LoVo (cell line): ENCODE measurements around the gene NUP153.

Experiments
- DNase-seq: peaks from one replicate; pipeline ENCODE4 v3.0.0-alpha.2; 2016; ENCODE audit warnings: low spot score

NUP153 gene

DNA sequence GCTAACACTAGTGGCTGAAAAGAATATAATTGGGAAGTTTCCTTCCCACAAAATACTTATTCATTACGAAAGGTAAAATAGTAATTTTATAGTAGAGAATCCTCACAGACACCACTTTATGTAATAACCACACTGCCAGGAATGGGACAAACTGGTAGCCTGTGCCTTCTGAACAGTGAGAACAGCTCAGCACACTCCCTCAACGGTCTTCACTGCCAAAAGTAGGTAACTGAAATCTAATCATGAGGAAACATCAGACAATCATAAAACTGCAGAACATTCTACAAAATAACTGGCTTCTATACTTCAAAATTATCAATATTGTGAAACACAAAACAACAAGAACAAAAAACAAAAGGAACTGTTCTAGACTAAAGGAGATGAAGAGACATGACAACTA is 44.1 kb downstream of the NUP153 start:
- DNase-seq, result no peak

- DNase-seq, result no peak
Measured at GRCh38 chr6:17656644-17657043, 50.1 kb downstream of the NUP153 start.

- no peak for DNase-seq
Measured at GRCh38 chr6:17656092-17656491, 50.6 kb downstream of the NUP153 start.

DNA sequence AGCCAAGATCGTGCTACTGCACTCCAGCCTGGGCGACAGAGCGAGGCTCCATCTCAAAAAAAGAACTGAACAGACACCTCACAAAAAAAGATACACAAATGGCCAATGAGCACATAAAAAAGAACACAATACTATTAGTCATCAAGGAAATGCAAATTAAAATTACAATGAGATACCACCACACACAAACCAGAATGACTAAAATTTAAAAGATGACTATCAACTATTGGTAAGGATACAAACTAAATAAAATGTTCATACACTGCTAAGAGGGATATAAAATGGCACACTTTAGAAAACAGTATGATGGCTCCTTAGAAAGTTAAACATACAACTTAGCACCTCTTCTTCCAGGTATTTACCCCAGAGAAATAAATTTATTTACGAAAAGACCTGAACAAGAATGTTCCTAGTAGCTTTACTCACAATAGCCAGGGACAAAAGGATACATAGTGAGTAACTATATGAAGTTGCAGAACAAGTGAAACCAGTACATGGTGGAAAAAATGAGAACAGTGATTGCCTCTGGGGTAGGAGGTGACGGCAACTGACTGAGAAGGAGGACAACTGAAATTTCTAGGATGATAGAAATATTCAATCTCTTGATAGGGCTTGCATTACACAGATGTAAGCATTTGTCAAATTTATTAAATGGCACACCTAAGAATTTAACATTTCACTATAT is 53.4 kb downstream of the NUP153 start:
- no peak for DNase-seq

DNA sequence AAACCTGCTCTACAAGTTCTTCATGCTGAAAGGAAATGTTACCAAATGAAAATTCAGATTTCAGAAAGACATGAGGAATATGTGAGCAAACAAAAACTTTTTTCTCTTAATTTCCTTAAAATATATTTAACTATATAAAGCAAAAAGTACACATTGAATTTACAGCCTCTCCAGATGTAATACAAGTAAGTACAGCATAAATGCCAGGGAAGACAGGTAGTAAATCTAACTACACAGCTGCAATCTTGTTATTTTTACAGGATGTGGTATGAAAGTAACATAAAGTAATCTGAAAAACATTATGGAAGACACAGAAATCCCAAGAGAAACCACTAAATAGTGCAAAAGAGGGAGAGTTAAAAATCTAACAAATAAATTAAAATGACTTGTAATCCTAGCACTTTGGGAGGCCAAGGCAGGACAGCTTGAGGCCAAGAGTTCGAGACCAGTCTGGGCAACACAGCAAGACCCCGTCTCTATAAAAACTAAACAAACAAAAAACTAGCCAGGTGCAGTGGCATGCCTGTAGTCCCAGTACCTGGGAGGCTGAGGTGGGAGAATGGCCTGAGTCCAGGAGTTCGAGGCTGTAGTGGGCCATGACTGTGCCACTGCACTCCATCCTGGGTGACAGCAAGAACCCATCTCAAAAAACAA is 55.9 kb downstream of the NUP153 start:
- DNase-seq, result no peak

- DNase-seq, result no peak
Measured at GRCh38 chr6:17648745-17649144, 58.0 kb downstream of the NUP153 start.

- no peak for DNase-seq
Measured at GRCh38 chr6:17640477-17640917, 66.2 kb downstream of the NUP153 start.

DNA sequence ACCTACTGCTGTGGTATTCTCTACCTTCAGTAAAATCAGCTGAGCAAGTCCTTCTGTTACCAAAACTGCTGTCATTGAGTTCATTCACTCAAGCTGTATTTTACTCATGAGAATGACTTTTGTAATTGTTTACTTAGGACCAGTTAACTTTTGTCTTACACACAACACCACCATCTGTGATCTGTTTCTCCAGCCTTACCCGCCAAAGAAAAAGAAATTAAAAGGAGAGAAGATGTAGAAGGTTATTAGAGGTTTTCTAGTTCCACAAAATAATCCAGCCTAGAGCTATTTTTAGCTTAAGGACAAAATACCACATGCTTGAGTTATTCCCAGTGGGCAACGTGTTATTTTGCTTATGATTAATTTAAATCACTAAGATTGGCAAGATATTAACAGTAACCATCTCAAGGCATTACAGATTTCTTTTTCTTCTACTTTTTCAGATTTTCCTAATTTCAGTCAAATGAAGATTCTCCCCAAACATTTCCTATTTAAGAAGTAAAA is 68.5 kb downstream of the NUP153 start:
- DNase-seq, result no peak

DNA sequence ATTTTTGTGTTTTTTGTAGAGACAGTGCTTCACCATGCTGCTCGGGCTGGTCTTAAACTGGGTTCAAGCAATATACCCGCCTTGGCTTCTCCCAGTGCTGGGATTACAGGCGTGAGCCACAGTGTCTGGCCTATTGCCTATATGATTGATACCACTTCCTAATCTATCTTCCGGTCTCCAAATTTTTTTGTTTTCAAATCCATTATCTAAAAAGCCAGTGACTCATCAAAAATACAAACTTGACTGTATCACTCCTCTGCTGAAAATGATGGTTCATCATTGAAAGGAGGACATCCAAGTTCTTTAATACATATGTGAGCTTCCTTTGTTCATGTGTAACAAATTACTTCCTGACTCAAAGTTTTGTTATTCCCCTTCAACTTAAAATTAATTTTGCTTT is 71.2 kb downstream of the NUP153 start:
- DNase-seq, result no peak

DNA sequence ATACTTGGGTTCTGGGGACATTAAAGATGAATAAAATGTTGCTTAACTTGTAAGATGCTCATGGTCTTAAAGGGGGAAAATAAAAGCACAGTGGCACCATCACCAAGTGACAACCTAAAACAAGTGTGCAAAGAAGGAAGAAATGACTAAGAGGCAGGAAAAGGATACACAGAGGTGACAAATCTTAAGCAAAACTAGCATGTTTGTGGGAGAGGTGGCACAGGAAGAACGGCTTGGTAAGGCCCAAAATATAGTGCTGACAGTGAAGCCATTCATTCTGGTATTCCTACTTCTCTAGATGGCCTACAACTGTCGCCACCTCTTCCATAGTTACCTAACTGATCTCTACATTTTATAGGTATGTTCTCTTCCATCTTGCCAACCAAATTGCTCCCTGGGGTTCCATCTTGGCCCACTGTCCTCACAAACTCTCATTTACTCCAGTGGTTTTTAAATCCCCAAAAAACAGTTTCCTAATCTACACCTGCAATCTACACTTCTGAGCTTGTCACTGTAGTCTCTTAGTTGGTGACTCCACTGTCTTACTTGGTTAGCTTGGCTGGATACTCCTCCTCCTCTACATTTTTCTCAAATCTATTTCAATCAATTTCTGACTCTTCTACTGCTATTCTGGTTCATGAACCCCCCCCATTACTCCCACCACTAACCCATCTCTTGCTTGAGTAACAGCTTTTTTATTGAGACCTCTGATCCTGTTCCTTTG is 73.1 kb downstream of the NUP153 start:
- no peak for DNase-seq

GRCh38 chr6:17632934-17633333 is 73.8 kb downstream of the NUP153 start:
- DNase-seq, result no peak

- no peak for DNase-seq
Measured at GRCh38 chr6:17630511-17631073, 76.1 kb downstream of the NUP153 start.

DNA sequence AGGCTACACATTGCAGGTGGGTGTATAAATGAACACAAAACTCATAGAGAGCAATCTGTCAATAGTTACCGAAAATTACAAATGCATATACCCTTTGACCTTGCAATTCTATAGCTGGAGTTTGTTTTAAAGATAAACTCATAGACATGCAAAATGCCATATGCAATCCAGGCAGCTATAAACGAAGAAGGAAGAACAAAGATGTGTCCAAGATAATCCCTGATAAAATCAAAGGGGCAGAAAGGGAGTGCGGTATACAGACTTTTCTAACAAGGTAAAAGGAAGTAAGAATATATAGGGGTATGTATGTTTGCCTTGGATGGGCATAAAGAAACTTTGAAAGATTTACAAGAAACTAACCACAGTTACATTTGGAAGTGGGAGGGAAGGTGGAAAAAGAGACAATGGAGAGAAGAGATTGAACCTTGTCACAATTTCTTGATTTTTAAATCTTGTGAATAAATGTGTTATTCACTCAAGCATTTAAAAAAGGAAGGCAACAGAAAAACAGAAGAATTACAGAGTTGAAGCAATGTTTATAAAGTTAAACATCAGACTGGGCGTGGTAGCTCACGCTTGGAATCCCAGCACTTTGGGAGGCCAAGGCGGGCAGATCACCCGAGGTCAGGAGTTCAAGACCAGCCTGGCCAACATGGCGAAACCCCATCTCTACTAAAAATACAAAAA is 76.8 kb downstream of the NUP153 start:
- DNase-seq, result no peak

DNA sequence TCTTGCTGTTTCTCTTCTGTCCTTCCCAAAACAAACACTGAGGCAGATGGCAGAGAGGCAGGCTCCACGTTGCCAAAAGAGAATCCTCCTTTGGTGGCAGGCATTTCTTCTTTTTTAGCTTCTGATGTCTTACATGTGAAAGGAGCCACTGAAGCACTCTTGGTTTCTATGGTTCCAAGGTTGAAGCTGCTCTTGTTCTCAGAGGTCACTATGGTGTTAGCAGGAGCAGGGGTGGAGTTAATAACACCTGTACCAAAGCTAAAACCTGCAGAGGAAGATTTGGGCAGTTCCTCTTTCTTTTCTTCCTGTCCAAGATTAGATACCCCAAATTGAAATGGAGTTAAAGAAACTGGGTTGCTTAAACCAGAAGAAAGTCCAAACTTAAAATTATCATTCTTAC is 77.9 kb downstream of the NUP153 start:
- DNase-seq, result no peak

- no peak for DNase-seq
Measured at GRCh38 chr6:17624396-17624795, 82.3 kb downstream of the NUP153 start.

GRCh38 chr6:17622144-17622543 is 84.6 kb downstream of the NUP153 start:
- DNase-seq, result no peak

DNA sequence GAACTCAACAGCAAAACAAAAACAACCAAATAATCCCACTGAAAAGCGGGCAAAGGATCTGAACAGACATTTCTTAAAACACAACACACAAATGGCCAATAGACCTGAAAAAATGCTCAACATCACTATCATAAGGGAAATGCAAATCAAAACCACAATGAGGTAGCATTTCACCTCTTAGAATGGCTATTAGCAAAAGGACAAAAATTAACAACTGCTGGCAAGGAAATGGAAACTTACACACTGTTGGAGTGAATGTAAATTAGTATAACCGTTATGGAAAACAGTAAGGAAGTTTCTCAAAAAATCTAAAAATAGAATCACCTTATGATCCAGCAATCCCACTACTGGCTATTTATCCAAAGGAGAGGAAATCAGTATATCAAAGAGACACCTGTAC is 85.7 kb downstream of the NUP153 start:
- no peak for DNase-seq

GRCh38 chr6:17615794-17616193 is 90.9 kb downstream of the NUP153 start:
- no peak for DNase-seq

DNA sequence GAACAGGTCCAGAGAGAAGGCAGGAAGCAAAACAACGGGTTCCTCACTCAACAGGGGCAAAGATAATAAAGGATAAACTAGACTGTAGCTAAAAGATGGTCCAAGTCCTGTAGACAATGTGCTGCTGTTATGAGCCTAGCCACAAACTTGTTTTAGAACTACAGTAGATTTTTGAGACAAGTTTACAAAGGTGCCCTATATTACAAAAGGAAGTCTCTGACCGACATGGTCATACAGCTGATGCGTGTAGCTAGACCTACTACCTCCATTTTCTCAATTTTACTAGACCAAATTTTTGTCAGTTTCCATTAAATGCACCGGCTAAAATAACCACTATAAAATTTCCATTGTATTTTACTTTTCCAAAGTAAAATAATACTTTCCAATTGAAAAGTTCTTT is 94.7 kb downstream of the NUP153 start:
- no peak for DNase-seq

- DNase-seq, result no peak
Measured at GRCh38 chr6:17610835-17611234, 95.9 kb downstream of the NUP153 start.

DNA sequence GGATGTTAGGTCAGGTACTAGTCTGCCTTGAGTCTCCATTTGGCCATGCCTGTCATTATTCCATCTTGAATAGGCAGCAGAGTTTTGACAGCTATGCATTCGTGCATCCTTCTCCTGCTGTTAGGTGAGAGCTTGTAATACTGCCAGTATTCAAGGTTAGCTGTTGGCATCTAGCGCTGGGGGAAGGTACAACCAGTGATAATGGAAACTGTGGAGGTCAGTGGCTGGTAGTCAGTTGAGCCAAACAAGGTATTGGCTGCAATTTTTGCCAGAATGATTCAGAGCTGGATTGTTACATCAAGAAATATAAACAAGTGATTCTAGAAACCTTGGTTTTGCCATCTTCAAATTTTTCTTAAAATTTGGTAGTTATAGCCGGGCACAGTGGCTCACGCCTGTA is 100.1 kb downstream of the NUP153 start:
- DNase-seq, result no peak

DNA sequence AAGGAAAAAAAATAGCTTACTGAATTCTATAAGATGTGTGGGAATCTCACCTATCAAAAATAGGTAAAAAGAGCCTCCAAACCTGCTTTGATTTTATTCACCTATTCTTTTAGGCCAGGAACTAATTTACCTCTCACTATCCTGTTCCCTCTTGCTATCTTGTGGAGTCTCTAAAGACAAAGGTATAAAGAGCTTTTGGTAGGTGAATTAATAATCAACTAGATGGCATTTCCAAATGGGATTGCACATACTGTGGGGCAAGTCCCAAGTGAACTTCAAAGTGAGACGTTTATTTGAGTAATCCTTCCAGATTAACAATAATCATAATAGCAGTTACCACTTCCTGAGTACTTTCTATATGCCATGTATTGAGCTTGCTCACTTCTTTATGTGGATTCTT is 103.8 kb downstream of the NUP153 start:
- DNase-seq, result no peak
